Measurements from ENCODE around the gene DNAH14.
"Not testable (repeated sequence)": the region's sequence is repeated elsewhere in the genome, so short reads cannot be mapped to it uniquely, and the experiment has no call there.

DNAH14 gene

GRCh38 chr1:225319871-225320270 lies 390.4 kb downstream of the DNAH14 start:
- Histone ChIP-seq H3K36me3 (replicated peaks in 1 of 2; ENCODE audit: control insufficient read depth in 2 of 2, insufficient read depth in 2 of 2, low read length in 2 of 2) (no peaks in the 10 kb centered on the region), H3K14ac (ENCODE audit: low read length) (no peak overlapping the region), H3K4me1 (ENCODE audit: control insufficient read depth in 2 of 2, insufficient read depth in 1 of 2, low read depth in 1 of 2, low read length in 2 of 2) (no peaks in the 10 kb centered on the region), H3K23ac (ENCODE audit: low read depth, low read length, poor library complexity) (no peak overlapping the region), H2BK12ac (ENCODE audit: low read length) (no peak overlapping the region), H3K18ac (ENCODE audit: low read length) (no peak overlapping the region), H3K9me3 (replicated peaks in 1 of 2; ENCODE audit: control insufficient read depth in 2 of 2, insufficient read depth in 1 of 2, low read depth in 1 of 2, low read length in 2 of 2) (no peaks in the 10 kb centered on the region), H2AK5ac (ENCODE audit: low read depth, low read length) (no peak overlapping the region), H3K27ac (replicated peaks; ENCODE audit: low read length) (no peak overlapping the region), H4K91ac (ENCODE audit: low read depth, low read length, poor library complexity) (no peak overlapping the region), H2AFZ (ENCODE audit: low read length) (no peak overlapping the region), H3K79me1 (ENCODE audit: low read depth, low read length) (no peaks in the 10 kb centered on the region), H4K8ac (ENCODE audit: low read depth, low read length) (no peak overlapping the region), H3K4me3 (ENCODE audit: low read length in 2 of 2) (no peak overlapping the region), H2BK120ac (ENCODE audit: low read depth, low read length) (no peak overlapping the region), H2BK5ac (ENCODE audit: low read length) (no peak overlapping the region), H2BK15ac (ENCODE audit: low read length) (no peak overlapping the region), H3K27me3 (ENCODE audit: control insufficient read depth in 3 of 3, insufficient read depth in 3 of 3, low read depth in 1 of 3, low read length in 3 of 3) (no peaks in the 10 kb centered on the region), H3K4ac (ENCODE audit: low read length) (no peak overlapping the region), H3K9ac (ENCODE audit: low read depth, low read length, poor library complexity) (no peak overlapping the region), H3K4me2 (ENCODE audit: insufficient read depth, low read length, poor library complexity, severe bottlenecking) (no peak overlapping the region)
- DNase-seq (ENCODE audit: low spot score): no peak

GRCh38 chr1:225321784-225322183 lies 392.3 kb downstream of the DNAH14 start:
- no peak overlapping the region for H2BK12ac ChIP-seq (ENCODE audit: low read length)
- H3K14ac ChIP-seq (ENCODE audit: low read length): no peak overlapping the region
- no peak overlapping the region for H3K4me2 ChIP-seq (ENCODE audit: insufficient read depth, low read length, poor library complexity, severe bottlenecking)
- no peak overlapping the region for H3K23ac ChIP-seq (ENCODE audit: low read depth, low read length, poor library complexity)
- no peak overlapping the region for H2BK5ac ChIP-seq (ENCODE audit: low read length)
- H4K8ac ChIP-seq (ENCODE audit: low read depth, low read length): no peak overlapping the region
- WGBS, 2 donors (ENCODE audit: extremely low coverage in 2 of 2, insufficient read length in 2 of 2, insufficient replicate concordance in 1 of 2): no CpG with 5 or more reads among the region's 4 CpGs
- no peak overlapping the region for H3K9ac ChIP-seq (ENCODE audit: low read depth, low read length, poor library complexity)
- no peak for DNase-seq (ENCODE audit: low spot score)
- H2AK5ac ChIP-seq (ENCODE audit: low read depth, low read length): no peak overlapping the region
- H3K4me3 ChIP-seq (ENCODE audit: low read length in 2 of 2): no peak overlapping the region
- no peak overlapping the region for H4K91ac ChIP-seq (ENCODE audit: low read depth, low read length, poor library complexity)
- H3K79me1 ChIP-seq (ENCODE audit: low read depth, low read length): no peaks in the 10 kb centered on the region
- H3K4me1 ChIP-seq (ENCODE audit: control insufficient read depth in 2 of 2, insufficient read depth in 1 of 2, low read depth in 1 of 2, low read length in 2 of 2): no peaks in the 10 kb centered on the region
- no peaks in the 10 kb centered on the region for H3K36me3 ChIP-seq (replicated peaks in 1 of 2; ENCODE audit: control insufficient read depth in 2 of 2, insufficient read depth in 2 of 2, low read length in 2 of 2)
- no peak overlapping the region for H2AFZ ChIP-seq (ENCODE audit: low read length)
- H3K4ac ChIP-seq (ENCODE audit: low read length): no peak overlapping the region
- no peak overlapping the region for H3K27ac ChIP-seq (replicated peaks; ENCODE audit: low read length)
- no peaks in the 10 kb centered on the region for H3K27me3 ChIP-seq (ENCODE audit: control insufficient read depth in 3 of 3, insufficient read depth in 3 of 3, low read depth in 1 of 3, low read length in 3 of 3)
- H3K18ac ChIP-seq (ENCODE audit: low read length): no peak overlapping the region
- H3K9me3 ChIP-seq (replicated peaks in 1 of 2; ENCODE audit: control insufficient read depth in 2 of 2, insufficient read depth in 1 of 2, low read depth in 1 of 2, low read length in 2 of 2): no peaks in the 10 kb centered on the region
- no peak overlapping the region for H2BK120ac ChIP-seq (ENCODE audit: low read depth, low read length)
- H2BK15ac ChIP-seq (ENCODE audit: low read length): no peak overlapping the region

- Histone ChIP-seq H3K9ac (ENCODE audit: low read depth, low read length, poor library complexity) (no peak overlapping the region), H3K14ac (ENCODE audit: low read length) (no peak overlapping the region), H3K27ac (replicated peaks; ENCODE audit: low read length) (no peak overlapping the region), H4K91ac (ENCODE audit: low read depth, low read length, poor library complexity) (no peak overlapping the region), H3K79me1 (ENCODE audit: low read depth, low read length) (no peaks in the 10 kb centered on the region), H2BK15ac (ENCODE audit: low read length) (no peak overlapping the region), H2BK12ac (ENCODE audit: low read length) (no peak overlapping the region), H2BK5ac (ENCODE audit: low read length) (no peak overlapping the region), H2AFZ (ENCODE audit: low read length) (no peak overlapping the region), H3K9me3 (replicated peaks in 1 of 2; ENCODE audit: control insufficient read depth in 2 of 2, insufficient read depth in 1 of 2, low read depth in 1 of 2, low read length in 2 of 2) (no peaks in the 10 kb centered on the region), H3K4me3 (ENCODE audit: low read length in 2 of 2) (no peak overlapping the region), H3K4me2 (ENCODE audit: insufficient read depth, low read length, poor library complexity, severe bottlenecking) (no peak overlapping the region), H3K4me1 (ENCODE audit: control insufficient read depth in 2 of 2, insufficient read depth in 1 of 2, low read depth in 1 of 2, low read length in 2 of 2) (no peaks in the 10 kb centered on the region), H2BK120ac (ENCODE audit: low read depth, low read length) (no peak overlapping the region), H4K8ac (ENCODE audit: low read depth, low read length) (no peak overlapping the region), H3K36me3 (replicated peaks in 1 of 2; ENCODE audit: control insufficient read depth in 2 of 2, insufficient read depth in 2 of 2, low read length in 2 of 2) (no peaks in the 10 kb centered on the region), H2AK5ac (ENCODE audit: low read depth, low read length) (no peak overlapping the region), H3K23ac (ENCODE audit: low read depth, low read length, poor library complexity) (no peak overlapping the region), H3K27me3 (ENCODE audit: control insufficient read depth in 3 of 3, insufficient read depth in 3 of 3, low read depth in 1 of 3, low read length in 3 of 3) (no peaks in the 10 kb centered on the region), H3K4ac (ENCODE audit: low read length) (no peak overlapping the region), H3K18ac (ENCODE audit: low read length) (no peak overlapping the region)
- DNase-seq (ENCODE audit: low spot score): no peak
Measured at GRCh38 chr1:225329041-225329440, 399.6 kb downstream of the DNAH14 start.

- H2BK15ac ChIP-seq (ENCODE audit: low read length); H2BK120ac ChIP-seq (ENCODE audit: low read depth, low read length); H3K27me3 ChIP-seq (ENCODE audit: control insufficient read depth in 3 of 3, insufficient read depth in 3 of 3, low read depth in 1 of 3, low read length in 3 of 3); H3K14ac ChIP-seq (ENCODE audit: low read length); H3K18ac ChIP-seq (ENCODE audit: low read length); H4K8ac ChIP-seq (ENCODE audit: low read depth, low read length); H4K91ac ChIP-seq (ENCODE audit: low read depth, low read length, poor library complexity); H3K4me3 ChIP-seq (ENCODE audit: low read length in 2 of 2); H3K9ac ChIP-seq (ENCODE audit: low read depth, low read length, poor library complexity); H3K9me3 ChIP-seq (replicated peaks in 1 of 2; ENCODE audit: control insufficient read depth in 2 of 2, insufficient read depth in 1 of 2, low read depth in 1 of 2, low read length in 2 of 2); H2BK5ac ChIP-seq (ENCODE audit: low read length); H3K36me3 ChIP-seq (replicated peaks in 1 of 2; ENCODE audit: control insufficient read depth in 2 of 2, insufficient read depth in 2 of 2, low read length in 2 of 2); H3K4ac ChIP-seq (ENCODE audit: low read length); H2AFZ ChIP-seq (ENCODE audit: low read length); DNase-seq (ENCODE audit: low spot score); H2AK5ac ChIP-seq (ENCODE audit: low read depth, low read length); H3K23ac ChIP-seq (ENCODE audit: low read depth, low read length, poor library complexity); H3K4me1 ChIP-seq (ENCODE audit: control insufficient read depth in 2 of 2, insufficient read depth in 1 of 2, low read depth in 1 of 2, low read length in 2 of 2); H2BK12ac ChIP-seq (ENCODE audit: low read length); H3K27ac ChIP-seq (replicated peaks; ENCODE audit: low read length); H3K79me1 ChIP-seq (ENCODE audit: low read depth, low read length); H3K4me2 ChIP-seq (ENCODE audit: insufficient read depth, low read length, poor library complexity, severe bottlenecking): not testable (repeated sequence)
- WGBS, 2 donors (ENCODE audit: extremely low coverage in 2 of 2, insufficient read length in 2 of 2, insufficient replicate concordance in 1 of 2): no CpG with 5 or more reads among the region's 1 CpG
Measured at GRCh38 chr1:225329996-225330395, 400.5 kb downstream of the DNAH14 start.

All from neuronal stem cell (in vitro differentiated cells).